AG04450 (cell line): ENCODE data around the gene MTAP. TPM values are rescaled to one million over a fixed set of nuclear protein-coding genes. Genes with fewer than 3 reads are reported as not detected.

Experiments
- CTCF ChIA-PET: fragments of 300-600, 350-600 bp; formaldehyde crosslinking; extraction: SDS; loops from one replicate; lab custom pipeline; 2022; ENCODE audit warnings: antibody characterized with exemption, inconsistent platforms; lab: Charles Lee
- POLR2A ChIA-PET: fragments of 350-600 bp; formaldehyde crosslinking; extraction: SDS; loops from one replicate; lab custom pipeline; 2021; ENCODE audit warnings: antibody characterized with exemption, inconsistent platforms; lab: Yijun Ruan, JAX
- DNase-seq: peaks from one replicate; pipeline ENCODE4 v3.0.0-alpha.2; 2011; ENCODE audit warnings: low read depth, low spot score
- H3K27ac ChIP-seq: one replicate; pipeline ENCODE4 v1.5.1; 2012; ENCODE audit warnings: low read depth, low read length, control low read depth
- H3K27me3 ChIP-seq: one replicate; pipeline ENCODE4 v1.6.0; 2012; ENCODE audit warnings: low read length; ENCODE audit not compliant: control insufficient read depth, insufficient read depth
- H3K4me3 ChIP-seq: 2 replicates; pipeline ENCODE4 v1.5.1; 2011; ENCODE audit warnings: mild to moderate bottlenecking, low read depth, low read length, control low read depth
- H3K9me3 ChIP-seq: 2 replicates; pipeline ENCODE4 v1.5.1; 2012; ENCODE audit warnings: low read length; ENCODE audit not compliant: control insufficient read depth, insufficient read depth
- CTCF ChIP-seq: IDR thresholded peaks from 2 replicates; pipeline ENCODE4 v1.5.1; 2011; ENCODE audit warnings: low read depth, low read length, control low read depth, inconsistent platforms
- polyA plus RNA-seq: library from polyadenylated mRNA; depleted of rRNA; stranded (reverse); fragments of >200 nt; gene quantifications from 2 replicates; pipeline ENCODE4 v1.2.3, GENCODE V29; 2011

The MTAP gene
- polyA plus RNA-seq, 1 experiment: 26.1 TPM

- DNase-seq: no peak
- H3K4me3 ChIP-seq: no peak overlapping the region
- no peak overlapping the region for H3K27ac ChIP-seq
- no peak for TF ChIP-seq CTCF
- CTCF ChIA-PET: interaction anchor here (1.5 to 3.3 kb wide), 4 partner anchors 32 to 268 kb away, joined by 3 to 14 read pairs (median 10); partner anchors contain the start of gene CDKN2B
- peaks cover 52% of the 10 kb centered on the region for H3K27me3 ChIP-seq
- H3K9me3 ChIP-seq: no peaks in the 10 kb centered on the region; the same call in 1 of the 2 replicates
- POLR2A ChIA-PET: no interaction called here
Observed at GRCh38 chr9:21976334-21976875, 174.0 kb downstream of the MTAP start.

GRCh38 chr9:21982391-21982790, 180.0 kb downstream of the MTAP start:
- ChIA-PET CTCF (interaction anchor here (1.1 to 3.2 kb wide), 2 partner anchors 26 to 262 kb away, joined by 4 to 18 read pairs; partner anchors contain the start of gene CDKN2B), POLR2A (no interaction called here)
- no peaks in the 10 kb centered on the region for H3K9me3 ChIP-seq
- no peak overlapping the region for H3K4me3 ChIP-seq
- TF ChIP-seq CTCF: no peak
- H3K27ac ChIP-seq: no peak overlapping the region
- peaks cover 12% of the 10 kb centered on the region for H3K27me3 ChIP-seq
- no peak for DNase-seq

- TF ChIP-seq CTCF: no peak
- Histone ChIP-seq H3K27me3 (peaks cover 6% of the 10 kb centered on the region), H3K4me3 (no peak overlapping the region), H3K9me3 (no peaks in the 10 kb centered on the region), H3K27ac (no peak overlapping the region)
- CTCF ChIA-PET: interaction anchor here (1.1 to 3.2 kb wide), 2 partner anchors 25 to 261 kb away, joined by 4 to 18 read pairs; partner anchors contain the start of gene CDKN2B
- no peak for DNase-seq
- POLR2A ChIA-PET: no interaction called here
Observed at GRCh38 chr9:21982861-21983560, 180.6 kb downstream of the MTAP start.

GRCh38 chr9:21983561-21983935, 181.1 kb downstream of the MTAP start:
- TF ChIP-seq CTCF: no peak
- POLR2A ChIA-PET: interaction anchor here (0.5 kb wide), 1 partner anchor 25 kb away, joined by 3 read pairs; the partner anchor contains the start of gene CDKN2B
- Histone ChIP-seq H3K27me3 (peaks cover 6% of the 10 kb centered on the region), H3K9me3 (no peaks in the 10 kb centered on the region), H3K27ac (no peak overlapping the region), H3K4me3 (no peak overlapping the region)
- no peak for DNase-seq
- CTCF ChIA-PET: interaction anchor here (0.6 to 3.2 kb wide), 2 partner anchors 25 to 261 kb away, joined by 4 to 18 read pairs; partner anchors contain the start of gene CDKN2B

- POLR2A ChIA-PET: interaction anchor here (0.5 kb wide), 1 partner anchor 25 kb away, joined by 3 read pairs; the partner anchor contains the start of gene CDKN2B
- H3K9me3 ChIP-seq: no peaks in the 10 kb centered on the region
- no peak for DNase-seq
- H3K27ac ChIP-seq: no peak overlapping the region
- peaks cover 2% of the 10 kb centered on the region for H3K27me3 ChIP-seq
- CTCF ChIA-PET: interaction anchor here (0.6 to 3.2 kb wide), 3 partner anchors 24 to 260 kb away, joined by 3 to 18 read pairs (median 4); partner anchors contain the start of gene CDKN2B
- H3K4me3 ChIP-seq: no peak overlapping the region
- TF ChIP-seq CTCF: no peak
Observed at GRCh38 chr9:21984101-21984500, 181.7 kb downstream of the MTAP start.
